Colonic mucosa (tissue), 4 donors: Measurements from ENCODE around the gene USP8. TPM values are rescaled to one million over a fixed set of nuclear protein-coding genes. Genes with fewer than 3 reads are reported as not detected.

Experiments used
- DNase-seq: peaks from one replicate; pipeline ENCODE4 v3.0.0-alpha.2; 2020
- H3K27ac ChIP-seq: fragments of 200-600 bp; one replicate; pipeline ENCODE4 v1.8.0; 2021
- H3K27me3 ChIP-seq: fragments of 200-600 bp; one replicate; pipeline ENCODE4 v1.8.0; 2021
- H3K36me3 ChIP-seq: fragments of 200-600 bp; one replicate; pipeline ENCODE4 v1.8.0; 2021
- H3K4me1 ChIP-seq: fragments of 200-600 bp; one replicate; pipeline ENCODE4 v1.8.0; 2021; ENCODE audit warnings: mild to moderate bottlenecking
- H3K4me3 ChIP-seq: fragments of 200-600 bp; one replicate; pipeline ENCODE4 v1.8.0; 2021
- H3K9ac ChIP-seq, 2 donors: one replicate each; pipeline ENCODE4 v1.7.0; 2013; ENCODE audit warnings: control low read depth in 2 of 2, low read depth in 2 of 2, low read length in 2 of 2
- H3K9me3 ChIP-seq: fragments of 200-600 bp; one replicate; pipeline ENCODE4 v1.8.0; 2021
- intact Hi-C: fragments of 100-400 bp; cut with DNase I; formaldehyde crosslinking; loops from one replicate; pipeline ENCODE4 v1.14.1; 2022
- total RNA-seq, 2 donors: library from RNA; stranded (reverse); fragmentation: NEBNext Ultra II Directional in 1 of 2; extraction: Animal tissue kit (Norgen Biotek cat#: 25700) in 1 of 2; gene quantifications; one replicate each; pipeline ENCODE4 v1.2.1, GENCODE V29; 2021
- TF ChIP-seq, protein P1 (sequence below): fragments of 200-600 bp; IDR thresholded peaks from one replicate; pipeline ENCODE4 v1.8.0; 2022; ENCODE audit warnings: antibody characterized with exemption, mild to moderate bottlenecking
- donor health status: healthy.
- donor health status: DM: no; HTN: no; CAD: no.
- donor health status: DM: no; HTN: no; CAD: no.

Gene USP8
- total RNA-seq, 2 donors from 2014 or later = 54.4 to 98.9 TPM

DNA sequence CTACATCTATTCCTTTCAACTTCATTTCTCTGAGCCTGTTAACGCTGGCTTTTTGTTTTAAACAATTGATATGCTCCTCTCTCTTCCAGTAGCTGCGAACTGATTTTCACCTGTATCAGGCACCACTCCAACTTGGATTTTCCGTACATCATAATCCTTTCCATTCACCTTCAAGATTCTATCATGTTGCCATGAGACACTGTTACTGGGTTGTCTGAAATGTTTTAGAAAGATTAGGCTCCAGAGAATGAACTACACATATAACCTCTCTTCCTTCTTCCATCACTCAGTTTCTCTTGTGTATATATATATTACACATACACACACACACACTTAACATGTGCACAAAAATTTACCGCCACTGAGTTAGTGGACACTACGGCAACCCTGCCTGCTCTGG lies 122.4 kb downstream of the USP8 start, which contains the start of gene USP50:
TSS of gene USP50 (minus strand) at position 101 of the 400 bp plus-strand sequence. CDS start 141 bp downstream, outside the sequence.
- intact Hi-C loops = no loop called here
- H3K36me3 ChIP-seq = no peaks in the 10 kb centered on the region
- no peak within 1 kb of the TSS for H3K9ac ChIP-seq

DNA sequence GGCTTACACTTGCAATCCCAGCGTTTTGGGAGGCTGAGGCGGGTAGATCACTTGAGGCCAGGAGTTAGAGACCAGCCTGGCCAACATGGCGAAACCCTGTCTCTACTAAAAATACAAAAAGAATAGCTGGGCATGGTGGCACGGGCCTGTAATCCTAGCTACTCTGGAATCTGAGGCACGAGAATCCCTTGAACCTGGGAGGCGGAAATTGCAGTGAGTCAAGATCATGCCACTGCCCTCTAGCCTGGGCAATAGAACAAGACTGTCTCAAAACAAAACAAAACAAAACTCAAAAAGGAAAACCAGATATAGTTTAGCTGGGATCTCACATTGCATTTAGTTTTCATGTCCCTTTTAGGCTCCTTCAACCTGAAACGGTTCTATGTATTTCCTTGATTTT lies 125.1 kb downstream of the USP8 start:
- H3K9me3 ChIP-seq = no peaks in the 10 kb centered on the region
- no peaks in the 10 kb centered on the region for H3K4me1 ChIP-seq
- H3K36me3 ChIP-seq = no peaks in the 10 kb centered on the region
- no peak for DNase-seq
- H3K27me3 ChIP-seq = no peaks in the 10 kb centered on the region
- no peak overlapping the region for H3K9ac ChIP-seq
- no peak overlapping the region for H3K4me3 ChIP-seq
- TF ChIP-seq, protein P1, sequence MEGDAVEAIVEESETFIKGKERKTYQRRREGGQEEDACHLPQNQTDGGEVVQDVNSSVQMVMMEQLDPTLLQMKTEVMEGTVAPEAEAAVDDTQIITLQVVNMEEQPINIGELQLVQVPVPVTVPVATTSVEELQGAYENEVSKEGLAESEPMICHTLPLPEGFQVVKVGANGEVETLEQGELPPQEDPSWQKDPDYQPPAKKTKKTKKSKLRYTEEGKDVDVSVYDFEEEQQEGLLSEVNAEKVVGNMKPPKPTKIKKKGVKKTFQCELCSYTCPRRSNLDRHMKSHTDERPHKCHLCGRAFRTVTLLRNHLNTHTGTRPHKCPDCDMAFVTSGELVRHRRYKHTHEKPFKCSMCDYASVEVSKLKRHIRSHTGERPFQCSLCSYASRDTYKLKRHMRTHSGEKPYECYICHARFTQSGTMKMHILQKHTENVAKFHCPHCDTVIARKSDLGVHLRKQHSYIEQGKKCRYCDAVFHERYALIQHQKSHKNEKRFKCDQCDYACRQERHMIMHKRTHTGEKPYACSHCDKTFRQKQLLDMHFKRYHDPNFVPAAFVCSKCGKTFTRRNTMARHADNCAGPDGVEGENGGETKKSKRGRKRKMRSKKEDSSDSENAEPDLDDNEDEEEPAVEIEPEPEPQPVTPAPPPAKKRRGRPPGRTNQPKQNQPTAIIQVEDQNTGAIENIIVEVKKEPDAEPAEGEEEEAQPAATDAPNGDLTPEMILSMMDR = no peak
- intact Hi-C loops = no loop called here
- H3K27ac ChIP-seq = no peak overlapping the region

More for the DNA sequence above, 122.4 kb downstream of the USP8 start, which contains the start of gene USP50:
- no peaks in the 10 kb centered on the region for H3K4me1 ChIP-seq
- no peaks in the 10 kb centered on the region for H3K9me3 ChIP-seq
- no peak for DNase-seq
- no peaks in the 10 kb centered on the region for H3K27me3 ChIP-seq
- no peak within 1 kb of the TSS for H3K4me3 ChIP-seq
- TF ChIP-seq, protein P1 = no peak
- no peak within 1 kb of the TSS for H3K27ac ChIP-seq

DNA sequence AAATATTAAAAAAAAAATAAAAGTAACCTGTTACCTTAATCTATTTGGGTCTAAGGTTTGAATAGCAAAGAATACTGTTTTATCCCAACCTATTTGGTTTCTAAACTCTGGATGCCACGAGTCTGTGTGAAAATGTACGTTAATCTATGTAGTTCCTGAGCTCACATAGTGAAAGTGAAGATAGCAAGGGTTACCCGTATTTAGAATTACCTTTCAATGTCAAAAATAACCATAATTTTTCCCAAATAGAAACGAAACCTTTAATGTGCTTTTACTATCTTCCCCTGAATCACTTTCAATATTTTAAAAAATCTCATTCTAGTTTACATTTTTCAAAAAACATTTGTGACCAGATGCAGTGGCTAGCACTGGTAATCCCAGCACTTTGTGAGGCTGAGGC lies 128.0 kb downstream of the USP8 start:
- Histone ChIP-seq H3K36me3 (no peaks in the 10 kb centered on the region), H3K27ac (no peak overlapping the region), H3K9me3 (no peaks in the 10 kb centered on the region), H3K4me1 (no peaks in the 10 kb centered on the region), H3K4me3 (no peak overlapping the region), H3K9ac (no peak overlapping the region), H3K27me3 (no peaks in the 10 kb centered on the region)
- TF ChIP-seq, protein P1 = no peak
- DNase-seq = no peak
- intact Hi-C loops = no loop called here

DNA sequence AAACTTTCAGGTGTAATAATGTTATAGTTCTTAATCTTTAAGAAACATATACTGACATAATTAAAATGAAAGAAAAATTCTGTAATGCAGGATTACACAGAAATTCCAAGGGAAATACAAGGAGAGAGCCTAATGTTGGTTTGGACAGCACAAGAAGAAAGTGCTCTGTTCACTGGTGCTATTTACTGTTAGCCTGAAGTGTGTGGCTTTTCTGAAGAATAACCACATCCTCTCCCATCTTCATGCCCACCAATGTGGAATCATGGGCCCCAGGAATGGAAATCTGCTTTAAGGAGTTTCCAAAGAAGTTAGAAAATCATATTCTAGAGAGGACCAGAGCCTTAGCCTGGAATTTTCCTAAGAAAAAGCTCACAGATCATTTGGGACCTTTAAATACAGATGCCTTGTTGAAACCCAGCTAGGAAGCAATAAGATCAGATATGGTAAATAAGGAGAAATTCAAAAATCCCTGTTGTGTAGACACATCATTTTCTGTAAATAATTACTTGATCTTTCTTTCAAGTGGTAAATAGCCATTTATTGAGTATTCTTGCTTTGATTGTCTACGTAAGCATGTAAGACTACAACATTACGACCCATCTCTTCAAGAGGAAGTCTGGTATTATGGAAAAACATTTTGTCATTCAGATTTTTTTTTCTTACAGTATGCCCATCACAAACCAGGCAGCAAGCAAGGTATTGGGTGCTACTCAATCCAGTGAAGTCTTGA lies 132.6 kb downstream of the USP8 start:
- Histone ChIP-seq H3K27ac (no peak overlapping the region), H3K27me3 (no peaks in the 10 kb centered on the region), H3K9ac (no peak overlapping the region), H3K4me3 (no peak overlapping the region), H3K36me3 (no peaks in the 10 kb centered on the region), H3K9me3 (no peaks in the 10 kb centered on the region), H3K4me1 (no peaks in the 10 kb centered on the region)
- DNase-seq = no peak
- intact Hi-C loops = no loop called here
- TF ChIP-seq, protein P1 = no peak

DNA sequence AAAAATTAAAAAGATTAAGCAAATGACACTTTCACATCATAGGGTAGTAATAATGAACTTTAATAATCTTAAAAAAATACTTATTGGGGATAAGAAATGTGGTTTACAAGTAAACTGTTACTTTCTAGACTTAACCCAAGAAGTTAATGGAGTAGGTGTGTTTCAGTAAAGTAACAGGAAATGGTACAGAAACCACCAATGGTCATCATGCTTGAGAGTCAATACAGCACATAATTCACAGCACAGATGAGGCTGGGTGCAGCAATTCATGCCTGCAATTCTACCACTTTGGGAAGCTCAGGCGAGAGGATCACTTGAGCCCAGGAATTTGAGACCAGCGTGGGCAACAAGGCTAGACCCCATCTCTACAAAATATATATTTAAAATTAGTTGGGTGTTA lies 133.8 kb downstream of the USP8 start:
- H3K4me3 ChIP-seq = no peak overlapping the region
- H3K4me1 ChIP-seq = no peaks in the 10 kb centered on the region
- no peak overlapping the region for H3K27ac ChIP-seq
- no peak for DNase-seq
- no peak overlapping the region for H3K9ac ChIP-seq
- H3K9me3 ChIP-seq = no peaks in the 10 kb centered on the region
- intact Hi-C loops = no loop called here
- no peaks in the 10 kb centered on the region for H3K36me3 ChIP-seq
- TF ChIP-seq, protein P1 = no peak
- H3K27me3 ChIP-seq = no peaks in the 10 kb centered on the region
